ENCODE results near the gene DCAF17.
"Not testable (repeated sequence)": the region's sequence is repeated elsewhere in the genome, so short reads cannot be mapped to it uniquely, and the experiment has no call there.

The DCAF17 gene

GRCh38 chr2:171490577-171490976 is 56.6 kb downstream of the DCAF17 start:
- DNase-seq (ENCODE audit: extremely low read depth, low read depth), result no peak
- TF ChIP-seq CTCF (IDR thresholded peaks at IDR 0.05; ENCODE audit: low read depth, low read length), result no peak

- no peak for TF ChIP-seq CTCF (IDR thresholded peaks at IDR 0.05; ENCODE audit: low read depth, low read length)
- no peak for DNase-seq (ENCODE audit: extremely low read depth, low read depth)
Observed at GRCh38 chr2:171491292-171491691, 57.3 kb downstream of the DCAF17 start.

- no peak for TF ChIP-seq CTCF (IDR thresholded peaks at IDR 0.05; ENCODE audit: low read depth, low read length)
- DNase-seq (ENCODE audit: extremely low read depth, low read depth), result no peak
Observed at GRCh38 chr2:171492664-171493063, 58.6 kb downstream of the DCAF17 start.

DNA sequence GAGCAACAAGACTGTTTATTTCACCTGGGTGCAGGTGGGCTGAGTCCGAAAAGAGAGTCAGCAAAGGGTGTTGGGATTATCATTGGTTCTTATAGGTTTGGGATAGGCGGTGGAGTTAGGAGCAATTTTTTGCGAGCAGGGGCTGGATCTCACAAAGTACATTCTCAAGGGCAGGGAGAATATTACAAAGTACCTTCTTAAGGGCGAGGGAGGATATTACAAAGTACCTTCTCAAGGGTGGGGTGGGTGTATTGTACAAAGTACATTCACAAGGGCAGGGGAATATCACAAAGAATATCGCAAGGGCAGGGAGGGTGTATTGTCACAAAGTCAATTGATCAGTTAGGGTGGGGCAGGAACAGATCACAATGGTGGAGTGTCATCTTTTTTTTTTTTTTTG is 63.6 kb downstream of the DCAF17 start:
- not testable (repeated sequence) for DNase-seq (ENCODE audit: extremely low read depth, low read depth)

GRCh38 chr2:171505374-171505773 is 71.3 kb downstream of the DCAF17 start:
- no peak for TF ChIP-seq CTCF (IDR thresholded peaks at IDR 0.05; ENCODE audit: low read depth, low read length)
- no peak for DNase-seq (ENCODE audit: extremely low read depth, low read depth)

DNA sequence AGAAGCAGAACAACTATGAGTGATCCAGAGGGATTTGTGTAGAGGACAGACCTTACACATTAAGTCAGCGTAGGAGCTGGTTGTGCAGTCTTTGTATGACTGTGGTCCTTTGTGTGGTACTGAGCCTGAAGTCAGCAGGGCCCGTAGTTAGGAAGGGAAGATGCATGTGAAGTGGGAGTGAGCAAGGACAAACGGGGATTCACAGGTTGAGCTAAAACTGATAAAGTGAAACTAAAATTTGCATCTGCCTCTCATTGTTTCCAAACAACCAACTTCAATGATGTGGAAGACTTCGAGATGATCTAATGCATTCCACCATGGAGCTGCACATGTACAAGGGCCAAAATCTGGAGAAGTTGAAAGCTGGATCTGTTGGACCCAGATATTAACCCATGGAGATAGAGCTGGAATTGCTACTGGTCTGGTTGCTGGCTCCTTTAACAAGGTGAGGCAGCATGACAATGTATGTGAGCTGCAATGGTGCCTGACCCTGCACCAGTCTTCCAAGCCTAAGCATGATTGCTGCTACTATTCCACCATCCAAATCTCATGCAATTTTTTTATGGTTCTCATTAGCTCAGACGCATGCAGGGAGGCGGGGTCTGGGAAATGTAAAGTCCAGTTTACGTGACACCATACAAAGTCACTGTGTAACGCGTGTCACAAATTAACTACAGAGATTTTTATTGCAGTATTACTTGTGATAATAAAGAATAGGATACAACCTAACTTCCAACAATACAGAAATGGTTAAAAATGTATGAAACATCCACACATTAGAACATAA is 76.1 kb downstream of the DCAF17 start:
- DNase-seq (ENCODE audit: extremely low read depth, low read depth), result no peak

DNA sequence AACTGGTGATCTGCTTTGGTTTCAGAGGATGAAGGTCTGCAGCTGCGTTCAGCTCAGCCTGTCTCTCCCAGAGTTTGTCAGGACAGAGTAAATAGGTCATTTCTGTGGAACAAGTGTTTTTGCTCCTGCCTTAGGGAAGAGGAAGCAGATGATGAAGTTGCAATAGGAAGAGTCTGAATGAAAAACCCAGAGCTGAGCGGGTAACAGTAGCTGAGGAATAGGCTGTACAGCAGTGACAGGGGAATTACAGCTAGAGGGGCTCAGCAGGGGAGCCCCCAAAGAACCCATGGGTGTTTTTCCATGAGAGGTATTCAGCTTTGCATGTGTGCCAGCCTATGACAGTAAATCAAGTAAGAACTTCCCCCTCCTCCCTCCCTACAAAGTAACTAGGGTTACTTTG is 78.0 kb downstream of the DCAF17 start:
- no peak for TF ChIP-seq CTCF (IDR thresholded peaks at IDR 0.05; ENCODE audit: low read depth, low read length)
- no peak for DNase-seq (ENCODE audit: extremely low read depth, low read depth)

More for the DNA sequence above, 76.1 kb downstream of the DCAF17 start:
- TF ChIP-seq CTCF (IDR thresholded peaks at IDR 0.05; ENCODE audit: low read depth, low read length), result no peak

DNA sequence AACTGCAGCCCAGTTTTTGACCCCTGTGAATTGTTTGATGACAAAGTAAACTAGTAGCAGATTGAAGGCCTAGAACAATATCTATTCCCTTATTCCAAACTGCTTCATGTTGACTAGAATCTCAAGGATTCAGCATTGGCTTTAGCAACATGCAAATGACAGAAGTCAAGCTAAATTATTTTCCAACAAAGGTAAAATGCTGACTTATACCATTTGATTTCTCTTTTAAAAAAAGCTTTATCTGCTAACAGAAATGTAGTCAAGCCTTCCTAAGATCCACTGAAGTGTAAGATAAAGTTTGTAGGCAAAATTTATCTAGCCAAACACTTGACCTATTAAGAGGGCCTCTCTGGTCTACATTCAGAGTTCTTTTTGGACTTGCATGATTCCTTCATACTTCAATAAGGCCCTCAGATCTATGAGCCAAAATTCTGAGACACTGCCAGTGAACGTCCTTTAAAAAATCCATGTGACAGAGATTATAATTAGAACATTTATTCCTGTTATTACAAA is 78.7 kb downstream of the DCAF17 start:
- no peak for TF ChIP-seq CTCF (IDR thresholded peaks at IDR 0.05; ENCODE audit: low read depth, low read length)

More for the DNA sequence above, 78.7 kb downstream of the DCAF17 start:
- no peak for DNase-seq (ENCODE audit: extremely low read depth, low read depth)
